ENCODE data around the gene SHANK1. TPM values are rescaled to one million over a fixed set of nuclear protein-coding genes. Genes with fewer than 3 reads are reported as not detected.
A peak's percentile ranks its signal among the peaks of the same experiment; 100 is the strongest.

Gene SHANK1
- total and polyA plus RNA-seq, 4 experiments from 2014 or later, result not detected

DNA sequence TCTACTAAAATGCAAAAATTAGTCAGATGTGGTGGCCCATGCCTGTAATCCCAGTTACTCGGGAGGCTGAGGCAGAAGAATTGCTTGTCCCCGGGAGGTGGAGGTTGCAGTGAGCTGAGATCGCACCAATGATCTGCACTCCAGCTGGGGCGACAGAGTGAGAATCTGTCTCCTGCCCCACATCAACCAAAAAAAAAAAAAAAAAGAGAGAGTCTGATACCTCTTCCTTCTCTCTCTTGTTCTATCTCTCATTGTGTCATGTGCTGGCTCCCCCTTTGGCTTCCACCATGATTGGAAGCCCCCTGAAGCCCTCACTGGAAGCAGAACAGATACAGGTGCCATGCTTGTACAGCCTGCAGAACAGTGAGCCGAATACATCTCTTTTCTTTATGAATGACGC lies 23.9 kb upstream of the SHANK1 start:
- no peak for DNase-seq
- ChIA-PET POLR2A (ENCODE audit: partially characterized antibody) (no interaction called here), CTCF (ENCODE audit: partially characterized antibody) (interaction anchor here (0.7 kb wide), 2 partner anchors 41 to 204 kb away, joined by 3 to 5 read pairs; no protein-coding TSS in a partner anchor)
- no peaks in the 10 kb centered on the region for H3K9me3 ChIP-seq (ENCODE audit: control insufficient read depth in 1 of 2, low read length in 2 of 2)
- no peaks in the 10 kb centered on the region for H3K36me3 Mint-ChIP-seq
- intact Hi-C loops (cut with micrococcal nuclease), result no loop called here
- H3K27me3 ChIP-seq (ENCODE audit: insufficient read depth, low read length), result no peaks in the 10 kb centered on the region
- peaks cover 26 to 28% of the 10 kb centered on the region in 2 donors for H3K27me3 Mint-ChIP-seq
- no peaks in the 10 kb centered on the region for H3K4me1 Mint-ChIP-seq
- no peak overlapping the region for H3K27ac ChIP-seq (ENCODE audit: low read depth, low read length)
- H3K4me3 ChIP-seq (ENCODE audit: low read length in 2 of 2), result no peak overlapping the region
- H3K9me3 Mint-ChIP-seq, result peaks cover 0 to 5% (median 1%) of the 10 kb centered on the region in 8 donors
- H3K36me3 ChIP-seq (ENCODE audit: insufficient read depth, low read length), result no peaks in the 10 kb centered on the region
- H3K4me1 ChIP-seq (ENCODE audit: insufficient read depth, low read length), result no peaks in the 10 kb centered on the region
- H3K4me3 Mint-ChIP-seq, result peak overlapping the region in 1 of 8 donors; percentile 15
- no peak overlapping the region for H3K27ac Mint-ChIP-seq

GRCh38 chr19:50741179-50741933 lies 21.8 kb upstream of the SHANK1 start:
- no peak overlapping the region for H3K27ac ChIP-seq (ENCODE audit: low read depth, low read length)
- DNase-seq, result no peak
- no peaks in the 10 kb centered on the region for H3K36me3 ChIP-seq (ENCODE audit: insufficient read depth, low read length)
- intact Hi-C loops (cut with micrococcal nuclease), result no loop called here
- H3K4me3 ChIP-seq (ENCODE audit: low read length in 2 of 2), result no peak overlapping the region
- no peaks in the 10 kb centered on the region for H3K27me3 ChIP-seq (ENCODE audit: insufficient read depth, low read length)
- Mint-ChIP-seq H3K36me3 (no peaks in the 10 kb centered on the region), H3K27ac (no peak overlapping the region), H3K4me1 (no peaks in the 10 kb centered on the region), H3K4me3 (no peak overlapping the region), H3K9me3 (peaks cover 0 to 5% (median 1%) of the 10 kb centered on the region in 8 donors), H3K27me3 (peaks cover 28 to 36% of the 10 kb centered on the region in 2 donors)
- ChIA-PET CTCF (ENCODE audit: partially characterized antibody) (no interaction called here), POLR2A (ENCODE audit: partially characterized antibody) (no interaction called here)
- H3K4me1 ChIP-seq (ENCODE audit: insufficient read depth, low read length), result no peaks in the 10 kb centered on the region
- H3K9me3 ChIP-seq (ENCODE audit: control insufficient read depth in 1 of 2, low read length in 2 of 2), result no peaks in the 10 kb centered on the region

GRCh38 chr19:50739914-50740426 lies 20.4 kb upstream of the SHANK1 start:
- no peaks in the 10 kb centered on the region for H3K4me1 Mint-ChIP-seq
- Histone ChIP-seq H3K36me3 (ENCODE audit: insufficient read depth, low read length) (no peaks in the 10 kb centered on the region), H3K27ac (ENCODE audit: low read depth, low read length) (no peak overlapping the region), H3K4me3 (ENCODE audit: low read length in 2 of 2) (no peak overlapping the region), H3K4me1 (ENCODE audit: insufficient read depth, low read length) (no peaks in the 10 kb centered on the region), H3K27me3 (ENCODE audit: insufficient read depth, low read length) (no peaks in the 10 kb centered on the region), H3K9me3 (ENCODE audit: control insufficient read depth in 1 of 2, low read length in 2 of 2) (no peaks in the 10 kb centered on the region)
- H3K27me3 Mint-ChIP-seq, result peaks cover 32 to 37% of the 10 kb centered on the region in 2 donors
- ChIA-PET POLR2A (ENCODE audit: partially characterized antibody) (no interaction called here), CTCF (ENCODE audit: partially characterized antibody) (no interaction called here)
- no peak overlapping the region for H3K4me3 Mint-ChIP-seq
- peak overlapping the region in 2 of 7 donors; percentile 19 to 35 for H3K27ac Mint-ChIP-seq
- intact Hi-C loops (cut with micrococcal nuclease), result no loop called here
- H3K9me3 Mint-ChIP-seq, result peaks cover 0 to 5% (median 1%) of the 10 kb centered on the region in 8 donors
- DNase-seq, result no peak
- no peaks in the 10 kb centered on the region for H3K36me3 Mint-ChIP-seq

- peaks cover 0 to 5% (median 1%) of the 10 kb centered on the region in 8 donors for H3K9me3 Mint-ChIP-seq
- no peaks in the 10 kb centered on the region for H3K9me3 ChIP-seq (ENCODE audit: control insufficient read depth in 1 of 2, low read length in 2 of 2)
- H3K4me3 Mint-ChIP-seq, result no peak overlapping the region
- intact Hi-C loops (cut with micrococcal nuclease), result no loop called here
- no peak for DNase-seq
- no peak overlapping the region for H3K4me3 ChIP-seq (ENCODE audit: low read length in 2 of 2)
- H3K4me1 ChIP-seq (ENCODE audit: insufficient read depth, low read length), result no peaks in the 10 kb centered on the region
- H3K36me3 ChIP-seq (ENCODE audit: insufficient read depth, low read length), result no peaks in the 10 kb centered on the region
- H3K27me3 Mint-ChIP-seq, result peaks cover 30 to 33% of the 10 kb centered on the region in 2 donors
- no peaks in the 10 kb centered on the region for H3K36me3 Mint-ChIP-seq
- no peak overlapping the region for H3K27ac ChIP-seq (ENCODE audit: low read depth, low read length)
- H3K27me3 ChIP-seq (ENCODE audit: insufficient read depth, low read length), result no peaks in the 10 kb centered on the region
- ChIA-PET CTCF (ENCODE audit: partially characterized antibody) (no interaction called here), POLR2A (ENCODE audit: partially characterized antibody) (no interaction called here)
- H3K27ac Mint-ChIP-seq, result no peak overlapping the region
- no peaks in the 10 kb centered on the region for H3K4me1 Mint-ChIP-seq
These were observed 19.7 kb upstream of the SHANK1 start for GRCh38 chr19:50739132-50739913.

DNA sequence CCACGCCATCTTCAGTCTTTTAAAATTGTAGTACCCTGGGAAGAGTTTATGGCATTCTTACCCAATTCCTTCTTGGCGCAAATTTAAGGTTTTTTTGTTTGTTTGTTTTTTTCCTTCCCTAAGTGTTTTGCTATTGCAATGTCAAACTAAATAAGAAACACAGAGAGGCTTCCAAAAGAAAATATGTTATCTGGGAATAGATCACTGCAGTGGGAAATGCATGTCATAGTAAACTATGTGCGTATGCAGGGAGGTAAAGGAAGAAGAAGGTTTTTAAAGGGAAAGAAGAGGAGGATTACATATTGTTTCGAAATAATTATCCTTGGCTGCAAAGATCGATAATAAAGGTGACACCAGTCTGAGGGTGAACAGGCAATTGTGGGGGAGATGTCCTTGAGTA lies 16.7 kb upstream of the SHANK1 start:
- intact Hi-C loops (cut with micrococcal nuclease), result no loop called here
- H3K9me3 ChIP-seq (ENCODE audit: control insufficient read depth in 1 of 2, low read length in 2 of 2), result no peaks in the 10 kb centered on the region
- H3K4me1 ChIP-seq (ENCODE audit: insufficient read depth, low read length), result no peaks in the 10 kb centered on the region
- Mint-ChIP-seq H3K9me3 (peaks cover 0 to 5% (median 1%) of the 10 kb centered on the region in 8 donors), H3K4me3 (no peak overlapping the region), H3K27ac (no peak overlapping the region), H3K4me1 (no peaks in the 10 kb centered on the region), H3K27me3 (peaks cover 35 to 37% of the 10 kb centered on the region in 2 donors), H3K36me3 (no peaks in the 10 kb centered on the region)
- ChIA-PET CTCF (ENCODE audit: partially characterized antibody) (no interaction called here), POLR2A (ENCODE audit: partially characterized antibody) (no interaction called here)
- H3K27me3 ChIP-seq (ENCODE audit: insufficient read depth, low read length), result no peaks in the 10 kb centered on the region
- H3K4me3 ChIP-seq (ENCODE audit: low read length in 2 of 2), result no peak overlapping the region
- no peak for DNase-seq
- H3K36me3 ChIP-seq (ENCODE audit: insufficient read depth, low read length), result no peaks in the 10 kb centered on the region
- H3K27ac ChIP-seq (ENCODE audit: low read depth, low read length), result no peak overlapping the region

DNA sequence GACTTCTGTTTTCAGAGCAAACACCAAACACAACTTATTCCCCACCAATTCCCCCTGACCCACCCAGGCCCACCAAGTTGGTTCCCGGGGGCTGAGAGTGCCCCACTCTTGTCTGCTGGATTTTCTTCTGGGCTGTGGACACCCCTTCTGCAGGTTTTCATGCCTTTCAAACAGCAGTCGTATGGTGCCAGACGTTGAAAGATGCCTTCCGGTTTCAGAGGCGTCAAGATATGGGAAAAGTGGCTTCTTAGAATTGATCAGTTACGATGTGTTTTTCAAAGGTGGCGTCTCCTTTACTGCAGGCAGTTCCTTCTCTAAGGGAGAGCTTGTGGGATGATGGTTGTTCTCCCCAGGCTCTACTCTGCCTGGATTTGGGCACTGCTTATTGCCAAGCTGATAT lies 16.3 kb upstream of the SHANK1 start:
- Mint-ChIP-seq H3K36me3 (no peaks in the 10 kb centered on the region), H3K4me1 (no peaks in the 10 kb centered on the region), H3K27ac (no peak overlapping the region), H3K27me3 (peaks cover 30 to 36% of the 10 kb centered on the region in 2 donors), H3K9me3 (peaks cover 0 to 5% (median 1%) of the 10 kb centered on the region in 8 donors), H3K4me3 (no peak overlapping the region)
- H3K27ac ChIP-seq (ENCODE audit: low read depth, low read length), result no peak overlapping the region
- intact Hi-C loops (cut with micrococcal nuclease), result no loop called here
- ChIA-PET CTCF (ENCODE audit: partially characterized antibody) (no interaction called here), POLR2A (ENCODE audit: partially characterized antibody) (no interaction called here)
- no peak overlapping the region for H3K4me3 ChIP-seq (ENCODE audit: low read length in 2 of 2)
- DNase-seq, result no peak
- H3K36me3 ChIP-seq (ENCODE audit: insufficient read depth, low read length), result no peaks in the 10 kb centered on the region
- H3K9me3 ChIP-seq (ENCODE audit: control insufficient read depth in 1 of 2, low read length in 2 of 2), result no peaks in the 10 kb centered on the region
- H3K27me3 ChIP-seq (ENCODE audit: insufficient read depth, low read length), result no peaks in the 10 kb centered on the region
- no peaks in the 10 kb centered on the region for H3K4me1 ChIP-seq (ENCODE audit: insufficient read depth, low read length)

GRCh38 chr19:50729894-50730293 lies 10.3 kb upstream of the SHANK1 start:
- intact Hi-C loops (cut with micrococcal nuclease), result no loop called here
- H3K9me3 Mint-ChIP-seq, result peaks cover 0 to 8% (median 0%) of the 10 kb centered on the region in 8 donors
- no peak overlapping the region for H3K4me3 Mint-ChIP-seq
- peaks cover 10% of the 10 kb centered on the region for H3K4me1 ChIP-seq (ENCODE audit: insufficient read depth, low read length)
- H3K27me3 ChIP-seq (ENCODE audit: insufficient read depth, low read length), result peaks cover 9% of the 10 kb centered on the region
- peaks cover 22 to 32% of the 10 kb centered on the region in 2 donors for H3K27me3 Mint-ChIP-seq
- no peak overlapping the region for H3K27ac ChIP-seq (ENCODE audit: low read depth, low read length)
- no peaks in the 10 kb centered on the region for H3K36me3 ChIP-seq (ENCODE audit: insufficient read depth, low read length)
- no peaks in the 10 kb centered on the region for H3K36me3 Mint-ChIP-seq
- H3K27ac Mint-ChIP-seq, result no peak overlapping the region
- ChIA-PET CTCF (ENCODE audit: partially characterized antibody) (no interaction called here), POLR2A (ENCODE audit: partially characterized antibody) (no interaction called here)
- H3K4me3 ChIP-seq (ENCODE audit: low read length in 2 of 2), result no peak overlapping the region
- no peaks in the 10 kb centered on the region for H3K9me3 ChIP-seq (ENCODE audit: control insufficient read depth in 1 of 2, low read length in 2 of 2)
- no peak for DNase-seq
- H3K4me1 Mint-ChIP-seq, result peaks cover 1 to 12% (median 4%) of the 10 kb centered on the region in 4 donors

Measured in CD4-positive, alpha-beta memory T cell (primary cell).